Neural progenitor cell (in vitro differentiated cells): Measurements from ENCODE around the gene LPP. TPM values are rescaled to one million over a fixed set of nuclear protein-coding genes. Genes with fewer than 3 reads are reported as not detected.

ENCODE experiments used
- DNase-seq: peaks from one replicate; pipeline ENCODE4 v3.0.0-alpha.2; 2016; ENCODE audit warnings: low spot score
- H2AFZ ChIP-seq: fragments of 200-600 bp; sonication (generic); replicated peaks from 2 replicates; pipeline ENCODE4 v1.6.1; 2016; ENCODE audit warnings: antibody characterized with exemption
- H3F3A ChIP-seq: fragments of 200-600 bp; sonication (generic); 2 replicates; pipeline ENCODE4 v1.6.1; 2016; ENCODE audit warnings: antibody characterized with exemption, low read depth
- H3K27ac ChIP-seq: fragments of 200-600 bp; sonication (generic); 2 replicates; pipeline ENCODE4 v1.5.1; 2016; ENCODE audit warnings: mild to moderate bottlenecking
- H3K27me3 ChIP-seq: fragments of 200-600 bp; sonication (generic); 2 replicates; pipeline ENCODE4 v1.6.1; 2016; ENCODE audit warnings: mild to moderate bottlenecking, moderate library complexity
- H3K36me3 ChIP-seq: fragments of 200-600 bp; sonication (generic); 2 replicates; pipeline ENCODE4 v1.5.1; 2016
- H3K4me1 ChIP-seq: fragments of 200-600 bp; sonication (generic); 2 replicates; pipeline ENCODE4 v1.6.1; 2016; ENCODE audit warnings: mixed run types
- H3K4me2 ChIP-seq: fragments of 200-600 bp; sonication (generic); 2 replicates; pipeline ENCODE4 v1.6.1; 2016
- H3K4me3 ChIP-seq: fragments of 200-600 bp; sonication (generic); 2 replicates; pipeline ENCODE4 v1.5.1; 2016
- H3K79me2 ChIP-seq: fragments of 200-600 bp; sonication (generic); 2 replicates; pipeline ENCODE4 v1.6.1; 2016; ENCODE audit warnings: low read depth
- H3K9ac ChIP-seq: fragments of 200-600 bp; sonication (generic); 2 replicates; pipeline ENCODE4 v1.6.1; 2016
- H3K9me3 ChIP-seq: fragments of 200-600 bp; sonication (generic); 2 replicates; pipeline ENCODE4 v1.5.1; 2016; ENCODE audit warnings: low read depth
- H4K20me1 ChIP-seq: fragments of 200-600 bp; sonication (generic); 2 replicates; pipeline ENCODE4 v1.6.1; 2016; ENCODE audit warnings: low read depth
- H3K27ac Mint-ChIP-seq: 3 replicates; pipeline ENCODE4 v1.8.0; 2021; ENCODE audit warnings: mixed read lengths
- H3K27me3 Mint-ChIP-seq: 2 replicates; pipeline ENCODE4 v1.8.0; 2022; ENCODE audit warnings: low read depth, mild to moderate bottlenecking, inconsistent platforms, moderate library complexity, mixed read lengths; ENCODE audit not compliant: insufficient read depth
- H3K36me3 Mint-ChIP-seq: 3 replicates; pipeline ENCODE4 v1.8.0; 2021; ENCODE audit warnings: mixed read lengths
- H3K4me1 Mint-ChIP-seq: 3 replicates; pipeline ENCODE4 v1.8.0; 2021; ENCODE audit warnings: mixed read lengths
- H3K4me3 Mint-ChIP-seq: 3 replicates; pipeline ENCODE4 v1.8.0; 2021; ENCODE audit warnings: mild to moderate bottlenecking, moderate library complexity, mixed read lengths
- H3K9me3 Mint-ChIP-seq: 3 replicates; pipeline ENCODE4 v1.8.0; 2020; ENCODE audit warnings: mixed read lengths
- EZH2 ChIP-seq: fragments of 200-600 bp; sonication (generic); IDR thresholded peaks from 2 replicates; pipeline ENCODE4 v1.6.1; 2017; ENCODE audit warnings: antibody characterized with exemption, mild to moderate bottlenecking, moderate library complexity
- EZH2phosphoT487 ChIP-seq: fragments of 200-600 bp; sonication (generic); IDR thresholded peaks from 2 replicates; pipeline ENCODE4 v1.6.1; 2017; ENCODE audit warnings: antibody characterized with exemption
- total RNA-seq: library from RNA; depleted of rRNA; stranded (reverse); fragments of >200 nt; gene quantifications from 2 replicates; pipeline ENCODE4 v1.2.3, GENCODE V29; 2015; ENCODE audit warnings: low replicate concordance
- TF ChIP-seq, protein P1 (sequence below): fragments of 200-600 bp; sonication (generic); IDR thresholded peaks from 2 replicates; pipeline ENCODE4 v1.5.1; 2017; ENCODE audit warnings: antibody characterized with exemption, mild to moderate bottlenecking

LPP gene
- total RNA-seq, 1 donor from 2014 or later = 18.9 TPM

DNA sequence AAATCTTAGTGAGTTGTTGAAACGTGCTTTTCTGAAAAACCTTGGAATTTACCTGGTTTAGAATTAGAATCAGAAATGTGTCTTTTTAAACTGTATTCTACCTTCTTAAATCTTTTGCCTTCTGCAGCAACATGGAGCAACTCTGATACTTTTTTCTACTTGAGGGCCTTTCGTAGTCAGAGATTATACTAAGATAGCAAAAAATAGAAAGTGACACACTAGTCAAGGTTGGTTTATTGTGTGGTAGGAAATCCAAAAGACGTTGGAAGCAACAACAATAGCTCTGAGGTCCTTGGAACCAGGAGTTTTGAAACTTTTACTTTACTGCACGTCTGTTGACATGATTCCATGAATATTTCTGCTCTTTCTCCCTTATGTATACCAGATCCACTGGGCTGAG, 294.9 kb downstream of the LPP start:
- Mint-ChIP-seq H3K27me3 (no peaks in the 10 kb centered on the region), H3K4me1 (peaks cover 9% of the 10 kb centered on the region), H3K9me3 (peaks cover 4% of the 10 kb centered on the region), H3K27ac (no peak overlapping the region), H3K36me3 (peaks cover 3% of the 10 kb centered on the region), H3K4me3 (no peak overlapping the region)
- no peak overlapping the region for H2AFZ ChIP-seq
- no peaks in the 10 kb centered on the region for H3K4me1 ChIP-seq
- H3K9me3 ChIP-seq = no peaks in the 10 kb centered on the region
- H3K27me3 ChIP-seq = no peaks in the 10 kb centered on the region
- DNase-seq = no peak
- H3K4me2 ChIP-seq = no peak overlapping the region
- no peaks in the 10 kb centered on the region for H3F3A ChIP-seq
- no peaks in the 10 kb centered on the region for H4K20me1 ChIP-seq
- TF ChIP-seq EZH2phosphoT487 = no peak
- TF ChIP-seq, protein P1, sequence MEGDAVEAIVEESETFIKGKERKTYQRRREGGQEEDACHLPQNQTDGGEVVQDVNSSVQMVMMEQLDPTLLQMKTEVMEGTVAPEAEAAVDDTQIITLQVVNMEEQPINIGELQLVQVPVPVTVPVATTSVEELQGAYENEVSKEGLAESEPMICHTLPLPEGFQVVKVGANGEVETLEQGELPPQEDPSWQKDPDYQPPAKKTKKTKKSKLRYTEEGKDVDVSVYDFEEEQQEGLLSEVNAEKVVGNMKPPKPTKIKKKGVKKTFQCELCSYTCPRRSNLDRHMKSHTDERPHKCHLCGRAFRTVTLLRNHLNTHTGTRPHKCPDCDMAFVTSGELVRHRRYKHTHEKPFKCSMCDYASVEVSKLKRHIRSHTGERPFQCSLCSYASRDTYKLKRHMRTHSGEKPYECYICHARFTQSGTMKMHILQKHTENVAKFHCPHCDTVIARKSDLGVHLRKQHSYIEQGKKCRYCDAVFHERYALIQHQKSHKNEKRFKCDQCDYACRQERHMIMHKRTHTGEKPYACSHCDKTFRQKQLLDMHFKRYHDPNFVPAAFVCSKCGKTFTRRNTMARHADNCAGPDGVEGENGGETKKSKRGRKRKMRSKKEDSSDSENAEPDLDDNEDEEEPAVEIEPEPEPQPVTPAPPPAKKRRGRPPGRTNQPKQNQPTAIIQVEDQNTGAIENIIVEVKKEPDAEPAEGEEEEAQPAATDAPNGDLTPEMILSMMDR = no peak
- TF ChIP-seq EZH2 = no peak
- H3K79me2 ChIP-seq = no peaks in the 10 kb centered on the region
- H3K4me3 ChIP-seq = no peak overlapping the region
- H3K36me3 ChIP-seq = no peaks in the 10 kb centered on the region
- H3K27ac ChIP-seq = no peak overlapping the region
- H3K9ac ChIP-seq = no peak overlapping the region

DNA sequence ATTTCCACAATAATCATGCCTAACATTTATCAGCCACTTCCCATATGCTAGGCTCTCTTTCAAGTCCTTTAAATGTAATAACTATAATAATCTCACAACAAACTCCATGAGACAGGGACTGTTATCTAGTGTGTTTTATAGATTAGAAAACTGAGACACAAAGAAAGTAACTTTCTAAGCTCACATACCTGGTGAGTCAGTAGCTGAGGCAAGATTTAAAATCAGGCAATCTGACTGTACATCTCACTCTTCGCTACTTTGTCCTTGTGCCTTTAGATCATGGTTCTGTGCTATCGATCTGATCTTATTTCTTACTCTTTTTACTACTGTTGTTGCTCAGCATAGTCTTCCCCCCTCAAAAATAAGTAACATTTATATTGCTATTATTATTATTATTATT, 295.5 kb downstream of the LPP start:
- TF ChIP-seq EZH2 (no peak), EZH2phosphoT487 (no peak)
- TF ChIP-seq, protein P1 = no peak
- H3K36me3 ChIP-seq = no peaks in the 10 kb centered on the region
- no peak overlapping the region for H3K4me2 ChIP-seq
- H3K27ac Mint-ChIP-seq = no peak overlapping the region
- H3K4me3 ChIP-seq = no peak overlapping the region
- H2AFZ ChIP-seq = no peak overlapping the region
- DNase-seq = no peak
- H3K27ac ChIP-seq = no peak overlapping the region
- no peaks in the 10 kb centered on the region for H3K79me2 ChIP-seq
- H3K27me3 Mint-ChIP-seq = no peaks in the 10 kb centered on the region
- H4K20me1 ChIP-seq = no peaks in the 10 kb centered on the region
- H3K9ac ChIP-seq = no peak overlapping the region
- H3K9me3 ChIP-seq = no peaks in the 10 kb centered on the region
- H3K4me1 ChIP-seq = no peaks in the 10 kb centered on the region
- no peaks in the 10 kb centered on the region for H3K27me3 ChIP-seq
- H3K4me1 Mint-ChIP-seq = peaks cover 9% of the 10 kb centered on the region
- peaks cover 4% of the 10 kb centered on the region for H3K9me3 Mint-ChIP-seq
- H3K36me3 Mint-ChIP-seq = peaks cover 3% of the 10 kb centered on the region
- no peak overlapping the region for H3K4me3 Mint-ChIP-seq
- H3F3A ChIP-seq = no peaks in the 10 kb centered on the region

- no peak for DNase-seq
- no peak overlapping the region for H3K4me2 ChIP-seq
- no peaks in the 10 kb centered on the region for H3K79me2 ChIP-seq
- H4K20me1 ChIP-seq = no peaks in the 10 kb centered on the region
- H3F3A ChIP-seq = no peaks in the 10 kb centered on the region
- H3K27ac ChIP-seq = no peak overlapping the region
- H3K9ac ChIP-seq = no peak overlapping the region
- no peaks in the 10 kb centered on the region for H3K4me1 ChIP-seq
- no peak overlapping the region for H3K4me3 ChIP-seq
- H3K9me3 ChIP-seq = no peaks in the 10 kb centered on the region
- H3K9me3 Mint-ChIP-seq = no peaks in the 10 kb centered on the region
- no peak overlapping the region for H3K27ac Mint-ChIP-seq
- no peaks in the 10 kb centered on the region for H3K36me3 ChIP-seq
- no peak overlapping the region for H3K4me3 Mint-ChIP-seq
- H2AFZ ChIP-seq = no peak overlapping the region
- no peak for TF ChIP-seq EZH2phosphoT487
- TF ChIP-seq EZH2 = no peak
- TF ChIP-seq, protein P1 = no peak
- H3K27me3 Mint-ChIP-seq = no peaks in the 10 kb centered on the region
- no peaks in the 10 kb centered on the region for H3K27me3 ChIP-seq
- no peaks in the 10 kb centered on the region for H3K36me3 Mint-ChIP-seq
- peaks cover 9% of the 10 kb centered on the region for H3K4me1 Mint-ChIP-seq
Measured at GRCh38 chr3:188452158-188452772, 298.3 kb downstream of the LPP start.
